SU-DHL-6 (cell line): ENCODE results near the gene AIG1.

Experiments used
- H2AFZ ChIP-seq: fragments of 200-600 bp; sonication (generic); 2 replicates; pipeline ENCODE4 v1.6.1; 2014; ENCODE audit warnings: low read depth, mild to moderate bottlenecking, moderate library complexity, mixed read lengths, antibody characterized with exemption, low read length; ENCODE audit not compliant: severe bottlenecking
- H3F3A ChIP-seq: fragments of 200-600 bp; shearing (Covaris generic); 2 replicates; pipeline ENCODE4 v1.6.0; 2016; ENCODE audit warnings: antibody characterized with exemption, mild to moderate bottlenecking; ENCODE audit not compliant: insufficient read depth
- H3K27ac ChIP-seq: fragments of 200-600 bp; sonication (generic); 2 replicates; pipeline ENCODE4 v1.5.1; 2016; ENCODE audit warnings: low read depth, mild to moderate bottlenecking, low read length, moderate library complexity, mixed read lengths
- H3K27me3 ChIP-seq: fragments of 200-600 bp; sonication (generic), shearing (Covaris generic); 2 replicates; pipeline ENCODE4 v1.6.0; 2014; ENCODE audit warnings: mild to moderate bottlenecking, low read length
- H3K36me3 ChIP-seq: fragments of 200-600 bp; sonication (generic); 2 replicates; pipeline ENCODE4 v1.6.1; 2014; ENCODE audit warnings: mild to moderate bottlenecking, low read length, mixed read lengths
- H3K4me2 ChIP-seq: fragments of 300-600, 200-600 bp; shearing (Covaris generic), sonication (generic); 2 replicates; pipeline ENCODE4 v1.6.0; 2014; ENCODE audit warnings: low read length, low read depth, mild to moderate bottlenecking; ENCODE audit not compliant: poor library complexity, severe bottlenecking
- H3K4me3 ChIP-seq: fragments of 200-600 bp; sonication (generic); 2 replicates; pipeline ENCODE4 v1.5.1; 2014; ENCODE audit warnings: antibody characterized with exemption, low read length, mild to moderate bottlenecking, mixed read lengths; ENCODE audit not compliant: insufficient read depth, poor library complexity, severe bottlenecking
- H3K79me2 ChIP-seq: fragments of 200-600 bp; sonication (generic); 2 replicates; pipeline ENCODE4 v1.6.1; 2014; ENCODE audit warnings: mild to moderate bottlenecking, low read length, moderate library complexity; ENCODE audit not compliant: insufficient read depth
- H3K9ac ChIP-seq: fragments of 200-600 bp; sonication (generic); 2 replicates; pipeline ENCODE4 v1.7.0; 2014; ENCODE audit warnings: mild to moderate bottlenecking, low read length
- H3K9me2 ChIP-seq: fragments of 200-600 bp; sonication (generic); replicated peaks from 2 replicates; pipeline ENCODE4 v1.6.1; 2014; ENCODE audit warnings: low read length; ENCODE audit not compliant: insufficient read depth
- H3K9me3 ChIP-seq: fragments of 200-600 bp; sonication (generic); 2 replicates; pipeline ENCODE4 v1.6.1; 2014; ENCODE audit warnings: low read length, mixed read lengths; ENCODE audit not compliant: insufficient read depth
- H4K20me1 ChIP-seq: fragments of 200-600 bp; sonication (generic); 2 replicates; pipeline ENCODE4 v1.6.1; 2014; ENCODE audit warnings: low read depth, mild to moderate bottlenecking, antibody characterized with exemption, low read length, moderate library complexity, mixed read lengths
- CTCF ChIP-seq: fragments of 200-600 bp; sonication (generic); IDR thresholded peaks from one replicate; pipeline ENCODE4 v1.5.1; 2017; ENCODE audit warnings: antibody characterized with exemption, mild to moderate bottlenecking, low read length, moderate library complexity; ENCODE audit not compliant: insufficient read depth, poor library complexity, severe bottlenecking
- EZH2phosphoT487 ChIP-seq: fragments of 200-600 bp; sonication (generic), shearing (Covaris generic); conservative IDR thresholded peaks from 2 replicates; pipeline ENCODE4 v1.6.1; 2018; ENCODE audit warnings: mild to moderate bottlenecking, antibody characterized with exemption, low read length, moderate library complexity, mixed read lengths

Gene AIG1

GRCh38 chr6:143135325-143135724 is 74.6 kb downstream of the AIG1 start:
- no peak for TF ChIP-seq CTCF
- no peak for TF ChIP-seq EZH2phosphoT487
- H4K20me1 ChIP-seq, result no peaks in the 10 kb centered on the region
- H3K9me2 ChIP-seq, result no peaks in the 10 kb centered on the region
- H3K9ac ChIP-seq, result no peak overlapping the region
- H3F3A ChIP-seq, result no peaks in the 10 kb centered on the region
- H3K36me3 ChIP-seq, result no peaks in the 10 kb centered on the region
- no peak overlapping the region for H3K27ac ChIP-seq
- H3K4me2 ChIP-seq, result no peak overlapping the region
- no peak overlapping the region for H2AFZ ChIP-seq
- H3K27me3 ChIP-seq, result no peaks in the 10 kb centered on the region
- H3K79me2 ChIP-seq, result no peaks in the 10 kb centered on the region
- no peak overlapping the region for H3K4me3 ChIP-seq
- H3K9me3 ChIP-seq, result no peaks in the 10 kb centered on the region

- no peak overlapping the region for H3K4me2 ChIP-seq
- H3K9ac ChIP-seq, result no peak overlapping the region
- TF ChIP-seq CTCF (no peak), EZH2phosphoT487 (no peak)
These were observed 75.3 kb downstream of the AIG1 start for GRCh38 chr6:143135797-143136561.

GRCh38 chr6:143136647-143137046 is 76.0 kb downstream of the AIG1 start:
- H3K4me2 ChIP-seq, result no peak overlapping the region
- no peak overlapping the region for H3K9ac ChIP-seq
- no peaks in the 10 kb centered on the region for H3F3A ChIP-seq
- H3K79me2 ChIP-seq, result no peaks in the 10 kb centered on the region
- H3K9me2 ChIP-seq, result no peaks in the 10 kb centered on the region
- no peaks in the 10 kb centered on the region for H3K27me3 ChIP-seq
- no peak for TF ChIP-seq CTCF
- H3K27ac ChIP-seq, result no peak overlapping the region
- no peaks in the 10 kb centered on the region for H3K9me3 ChIP-seq
- no peaks in the 10 kb centered on the region for H4K20me1 ChIP-seq
- no peak overlapping the region for H2AFZ ChIP-seq
- no peaks in the 10 kb centered on the region for H3K36me3 ChIP-seq
- H3K4me3 ChIP-seq, result no peak overlapping the region

More at GRCh38 chr6:143135797-143136561, 75.3 kb downstream of the AIG1 start:
- no peaks in the 10 kb centered on the region for H3K79me2 ChIP-seq
- H3K27ac ChIP-seq, result no peak overlapping the region
- H3K4me3 ChIP-seq, result no peak overlapping the region
- H3K9me2 ChIP-seq, result no peaks in the 10 kb centered on the region
- no peaks in the 10 kb centered on the region for H4K20me1 ChIP-seq
- H3K9me3 ChIP-seq, result no peaks in the 10 kb centered on the region
- no peaks in the 10 kb centered on the region for H3K36me3 ChIP-seq
- no peaks in the 10 kb centered on the region for H3K27me3 ChIP-seq
- H3F3A ChIP-seq, result no peaks in the 10 kb centered on the region
- H2AFZ ChIP-seq, result no peak overlapping the region
